Ishikawa (cell line): Measurements from ENCODE around the gene FCHSD2.

Experiments
- CEBPB ChIP-seq: IDR thresholded peaks from 2 replicates; pipeline ENCODE4 v1.6.1; 2012
- EGR1 ChIP-seq: IDR thresholded peaks from 2 replicates; pipeline ENCODE4 v1.6.1; 2012
- EP300 ChIP-seq: IDR thresholded peaks from 2 replicates; pipeline ENCODE4 v1.6.1; 2012; ENCODE audit warnings: borderline replicate concordance
- FOXM1 ChIP-seq: IDR thresholded peaks from 2 replicates; pipeline ENCODE4 v1.6.1; 2012; ENCODE audit warnings: low read depth, borderline replicate concordance
- RAD21 ChIP-seq: IDR thresholded peaks from 2 replicates; pipeline ENCODE4 v1.6.1; 2012; ENCODE audit warnings: low read depth
- TAF1 ChIP-seq: IDR thresholded peaks from 2 replicates; pipeline ENCODE4 v1.6.1; 2012; ENCODE audit warnings: low read depth, mild to moderate bottlenecking
- ZBTB7A ChIP-seq: IDR thresholded peaks from 2 replicates; pipeline ENCODE4 v1.6.1; 2012; ENCODE audit warnings: low read depth
- TF ChIP-seq, protein P1 (sequence below): IDR thresholded peaks from 2 replicates; pipeline ENCODE4 v1.6.1; 2012; ENCODE audit warnings: low read depth, mild to moderate bottlenecking
- TF ChIP-seq, protein P2 (sequence below): IDR thresholded peaks from 2 replicates; pipeline ENCODE4 v1.6.1; 2012

DNA sequence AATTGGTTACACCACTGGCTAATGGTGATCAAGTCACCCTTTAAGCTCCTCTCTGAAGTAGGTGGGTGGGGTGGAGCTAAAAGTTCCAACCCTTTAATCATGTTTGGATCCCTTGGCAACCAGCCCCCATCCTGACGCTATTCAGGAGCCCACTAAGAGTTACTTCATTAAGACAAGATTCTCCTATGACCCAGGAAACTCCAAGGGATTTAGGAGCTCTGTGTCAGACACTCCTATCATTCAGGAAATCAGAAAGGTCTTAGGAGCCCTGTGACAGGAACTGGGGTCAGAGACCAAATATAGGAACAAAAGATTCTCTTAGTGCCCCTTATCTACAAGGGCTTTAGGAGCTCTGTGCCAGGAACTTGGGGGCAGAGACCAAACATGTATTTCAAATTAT lies 186.7 kb downstream of the FCHSD2 start:
- TF ChIP-seq CEBPB: no peak
- TF ChIP-seq ZBTB7A: no peak
- no peak for TF ChIP-seq EP300
- no peak for TF ChIP-seq FOXM1
- TF ChIP-seq, protein P1, sequence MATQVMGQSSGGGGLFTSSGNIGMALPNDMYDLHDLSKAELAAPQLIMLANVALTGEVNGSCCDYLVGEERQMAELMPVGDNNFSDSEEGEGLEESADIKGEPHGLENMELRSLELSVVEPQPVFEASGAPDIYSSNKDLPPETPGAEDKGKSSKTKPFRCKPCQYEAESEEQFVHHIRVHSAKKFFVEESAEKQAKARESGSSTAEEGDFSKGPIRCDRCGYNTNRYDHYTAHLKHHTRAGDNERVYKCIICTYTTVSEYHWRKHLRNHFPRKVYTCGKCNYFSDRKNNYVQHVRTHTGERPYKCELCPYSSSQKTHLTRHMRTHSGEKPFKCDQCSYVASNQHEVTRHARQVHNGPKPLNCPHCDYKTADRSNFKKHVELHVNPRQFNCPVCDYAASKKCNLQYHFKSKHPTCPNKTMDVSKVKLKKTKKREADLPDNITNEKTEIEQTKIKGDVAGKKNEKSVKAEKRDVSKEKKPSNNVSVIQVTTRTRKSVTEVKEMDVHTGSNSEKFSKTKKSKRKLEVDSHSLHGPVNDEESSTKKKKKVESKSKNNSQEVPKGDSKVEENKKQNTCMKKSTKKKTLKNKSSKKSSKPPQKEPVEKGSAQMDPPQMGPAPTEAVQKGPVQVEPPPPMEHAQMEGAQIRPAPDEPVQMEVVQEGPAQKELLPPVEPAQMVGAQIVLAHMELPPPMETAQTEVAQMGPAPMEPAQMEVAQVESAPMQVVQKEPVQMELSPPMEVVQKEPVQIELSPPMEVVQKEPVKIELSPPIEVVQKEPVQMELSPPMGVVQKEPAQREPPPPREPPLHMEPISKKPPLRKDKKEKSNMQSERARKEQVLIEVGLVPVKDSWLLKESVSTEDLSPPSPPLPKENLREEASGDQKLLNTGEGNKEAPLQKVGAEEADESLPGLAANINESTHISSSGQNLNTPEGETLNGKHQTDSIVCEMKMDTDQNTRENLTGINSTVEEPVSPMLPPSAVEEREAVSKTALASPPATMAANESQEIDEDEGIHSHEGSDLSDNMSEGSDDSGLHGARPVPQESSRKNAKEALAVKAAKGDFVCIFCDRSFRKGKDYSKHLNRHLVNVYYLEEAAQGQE: no peak
- no peak for TF ChIP-seq EGR1
- no peak for TF ChIP-seq RAD21
- TF ChIP-seq, protein P2, sequence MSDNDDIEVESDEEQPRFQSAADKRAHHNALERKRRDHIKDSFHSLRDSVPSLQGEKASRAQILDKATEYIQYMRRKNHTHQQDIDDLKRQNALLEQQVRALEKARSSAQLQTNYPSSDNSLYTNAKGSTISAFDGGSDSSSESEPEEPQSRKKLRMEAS: no peak
- TF ChIP-seq TAF1: no peak
